GM19468 (cell line): ENCODE results near the gene DSTN.

Experiments used
- ATAC-seq: cut with Tn5 transposase; IDR thresholded peaks from one replicate; pipeline ENCODE4 v1.9.1; 2021; ENCODE audit warnings: mild to moderate bottlenecking, moderate library complexity, moderate number of reproducible peaks; ENCODE audit not compliant: unreplicated experiment; ENCODE audit errors: extremely low read depth

DSTN gene

GRCh38 chr20:17620371-17621228 lies 50.7 kb downstream of the DSTN start:
- no peak for ATAC-seq

GRCh38 chr20:17621229-17621968 lies 51.5 kb downstream of the DSTN start:
- no peak for ATAC-seq

DNA sequence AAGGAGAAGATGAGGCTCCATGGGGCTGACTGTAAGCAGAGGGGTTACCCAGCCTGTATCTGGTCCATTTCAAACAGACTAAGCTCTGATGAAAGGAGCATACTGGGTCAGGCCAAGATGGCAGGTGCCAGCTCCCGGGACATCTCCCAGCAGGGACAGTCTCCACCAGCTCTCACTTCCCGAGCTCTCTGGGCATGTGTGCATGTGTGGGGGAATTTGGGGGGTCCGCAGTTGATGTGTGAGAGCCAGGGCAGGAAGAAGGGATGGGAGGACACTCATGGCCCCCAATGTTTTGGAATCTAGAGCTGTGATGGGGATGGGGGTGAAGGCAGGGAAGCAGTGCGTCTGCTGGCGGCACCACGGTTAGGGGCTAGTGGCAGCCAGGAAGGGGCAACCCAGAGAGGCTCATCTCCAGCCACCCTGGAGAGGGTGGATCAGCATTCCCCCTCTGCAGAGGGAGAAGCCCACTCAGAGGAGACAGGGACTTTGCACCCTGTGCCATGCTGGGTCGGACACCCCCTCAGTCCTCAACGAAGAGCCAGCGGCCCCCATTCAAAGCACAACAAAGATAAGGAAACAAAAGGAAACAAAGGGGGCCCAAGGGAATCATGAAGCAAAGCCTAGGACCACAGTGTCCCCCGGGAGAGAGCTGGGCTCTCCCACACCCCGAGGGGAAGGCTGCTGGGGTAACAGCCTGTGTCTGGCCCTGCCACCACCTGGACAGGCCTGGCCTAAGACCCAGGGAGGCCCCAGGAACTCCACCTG lies 52.4 kb downstream of the DSTN start:
- ATAC-seq: no peak

- ATAC-seq: no peak
Observed at GRCh38 chr20:17622851-17623508, 53.1 kb downstream of the DSTN start.

DNA sequence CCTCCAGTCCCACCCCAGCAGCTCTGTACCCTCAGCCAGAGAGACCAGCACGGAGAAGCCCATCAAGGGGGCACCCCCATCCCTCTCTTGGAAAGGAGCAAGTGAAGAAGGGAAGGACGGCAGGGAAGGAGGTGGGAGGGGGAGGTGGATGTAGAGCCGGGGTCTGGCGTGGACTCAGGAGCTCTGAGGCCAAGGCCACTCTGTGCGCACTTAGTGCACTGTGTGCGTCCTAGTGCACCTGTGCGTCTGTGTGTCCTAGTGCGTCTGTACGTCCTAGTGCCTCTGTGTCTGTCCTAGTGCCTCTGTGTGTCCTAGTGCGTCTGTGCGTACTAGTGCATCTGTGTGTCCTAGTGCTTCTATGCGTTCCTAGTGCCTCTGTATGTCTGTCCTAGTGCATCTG lies 54.2 kb downstream of the DSTN start:
- ATAC-seq: no peak

- no peak for ATAC-seq
Observed at GRCh38 chr20:17624551-17625245, 54.8 kb downstream of the DSTN start.

DNA sequence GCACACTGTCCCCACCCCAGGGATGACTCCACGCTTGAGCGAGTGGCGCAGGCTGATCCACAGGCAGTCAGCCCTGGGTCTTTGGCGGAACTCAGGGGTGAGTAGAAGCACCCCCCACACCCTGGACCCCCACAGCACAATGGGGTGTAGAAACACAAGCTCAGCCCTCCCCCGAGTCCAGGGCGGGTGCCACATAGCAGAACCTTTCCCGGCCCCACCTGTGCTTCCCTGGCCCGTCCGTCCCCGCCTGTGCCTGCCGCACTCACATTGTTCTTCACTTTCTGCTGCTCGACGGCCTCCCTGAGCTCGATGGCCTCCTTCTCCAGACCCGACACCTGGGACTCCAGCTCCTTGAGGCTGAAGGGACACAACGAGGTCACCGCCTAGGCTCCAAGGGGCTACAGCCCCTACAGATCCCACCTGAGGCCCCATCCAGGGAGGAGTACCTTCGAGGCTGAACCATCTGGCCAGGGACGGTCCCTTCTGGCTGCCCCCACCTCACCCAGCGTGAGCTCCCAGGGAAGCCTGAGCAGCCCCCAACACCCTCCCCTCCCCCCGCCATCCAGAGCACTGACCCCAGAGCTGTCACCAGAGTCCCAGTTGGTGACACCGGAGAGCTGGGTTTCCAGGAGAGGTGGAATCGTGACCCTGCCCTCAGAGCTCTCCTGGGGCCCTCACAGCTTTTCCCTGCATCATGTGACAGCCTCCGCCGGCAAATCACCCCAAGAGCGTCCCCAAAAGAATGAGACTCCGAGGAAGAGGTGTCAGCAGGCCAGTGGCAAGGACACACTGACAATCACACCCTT lies 55.6 kb downstream of the DSTN start:
- ATAC-seq: no peak

- ATAC-seq: no peak
Observed at GRCh38 chr20:17626217-17627007, 56.5 kb downstream of the DSTN start.

- ATAC-seq: no peak
Observed at GRCh38 chr20:17627101-17627955, 57.5 kb downstream of the DSTN start.

- no peak for ATAC-seq
Observed at GRCh38 chr20:17628101-17628841, 58.4 kb downstream of the DSTN start.

- ATAC-seq: no peak
Observed at GRCh38 chr20:17629025-17629424, 59.1 kb downstream of the DSTN start.

- no peak for ATAC-seq
Observed at GRCh38 chr20:17629678-17630089, 59.8 kb downstream of the DSTN start.

GRCh38 chr20:17630151-17630805 lies 60.4 kb downstream of the DSTN start:
- ATAC-seq: no peak

- no peak for ATAC-seq
Observed at GRCh38 chr20:17630806-17631195, 60.9 kb downstream of the DSTN start.

GRCh38 chr20:17631576-17632319 lies 61.9 kb downstream of the DSTN start:
- no peak for ATAC-seq
